Ishikawa (cell line): ENCODE results near the gene MAP7.

ENCODE experiments used
- CEBPB ChIP-seq: IDR thresholded peaks from 2 replicates; pipeline ENCODE4 v1.6.1; 2012
- CREB1 ChIP-seq: IDR thresholded peaks from 2 replicates; pipeline ENCODE4 v1.6.1; 2012; ENCODE audit warnings: low read depth
- EP300 ChIP-seq: IDR thresholded peaks from 2 replicates; pipeline ENCODE4 v1.6.1; 2012; ENCODE audit warnings: borderline replicate concordance
- FOXM1 ChIP-seq: IDR thresholded peaks from 2 replicates; pipeline ENCODE4 v1.6.1; 2012; ENCODE audit warnings: low read depth, borderline replicate concordance
- MAX ChIP-seq: IDR thresholded peaks from 2 replicates; pipeline ENCODE4 v1.6.1; 2012
- RAD21 ChIP-seq: IDR thresholded peaks from 2 replicates; pipeline ENCODE4 v1.6.1; 2012; ENCODE audit warnings: low read depth
- REST ChIP-seq: IDR thresholded peaks from 2 replicates; pipeline ENCODE4 v1.6.1; 2012; ENCODE audit warnings: low read depth, mild to moderate bottlenecking
- TEAD4 ChIP-seq: IDR thresholded peaks from 2 replicates; pipeline ENCODE4 v1.6.1; 2012
- USF1 ChIP-seq: IDR thresholded peaks from 2 replicates; pipeline ENCODE4 v1.6.1; 2012
- ZBTB7A ChIP-seq: IDR thresholded peaks from 2 replicates; pipeline ENCODE4 v1.6.1; 2012; ENCODE audit warnings: low read depth

- TF ChIP-seq RAD21 (no peak), TEAD4 (no peak), CEBPB (no peak), MAX (no peak), EP300 (no peak), ZBTB7A (no peak), CREB1 (no peak), REST (no peak), USF1 (no peak), FOXM1 (no peak)
Observed at GRCh38 chr6:136331461-136331860, 218.8 kb downstream of the MAP7 start.
